H4 (cell line): Measurements from ENCODE around the gene RRAGB. TPM values are rescaled to one million over a fixed set of nuclear protein-coding genes. Genes with fewer than 3 reads are reported as not detected.
"Not testable (repeated sequence)": the region's sequence is repeated elsewhere in the genome, so short reads cannot be mapped to it uniquely, and the experiment has no call there.

ENCODE experiments used
- DNase-seq: peaks from one replicate; pipeline ENCODE4 v3.0.0-alpha.2; 2015; ENCODE audit warnings: low spot score
- total RNA-seq: library from RNA; depleted of rRNA; stranded (reverse); fragments of >200 nt; shearing (Covaris generic); gene quantifications from 2 replicates; pipeline ENCODE4 v1.2.3, GENCODE V29; 2014; rRNA removed

RRAGB gene
- total RNA-seq, 1 experiment from 2014 or later: 8.9 TPM

- not testable (repeated sequence) for DNase-seq
Measured at GRCh38 chrX:55774419-55774818, 56.9 kb downstream of the RRAGB start.

GRCh38 chrX:55777596-55777995 lies 60.0 kb downstream of the RRAGB start:
- no peak for DNase-seq

GRCh38 chrX:55778322-55778721 lies 60.8 kb downstream of the RRAGB start:
- DNase-seq: no peak

GRCh38 chrX:55783723-55784122 lies 66.2 kb downstream of the RRAGB start:
- DNase-seq: no peak

GRCh38 chrX:55787063-55787462 lies 69.5 kb downstream of the RRAGB start:
- DNase-seq: no peak

- no peak for DNase-seq
Measured at GRCh38 chrX:55787727-55788126, 70.2 kb downstream of the RRAGB start.

- DNase-seq: no peak
Measured at GRCh38 chrX:55794405-55794804, 76.9 kb downstream of the RRAGB start.

GRCh38 chrX:55796496-55796895 lies 78.9 kb downstream of the RRAGB start:
- no peak for DNase-seq

- no peak for DNase-seq
Measured at GRCh38 chrX:55801811-55802210, 84.3 kb downstream of the RRAGB start.

Other genes with a start within 250 kb of the RRAGB start
- 0.78 and 0.91 TPM in 2 replicates for gene USP51, start 227.9 kb upstream of the RRAGB start, total RNA-seq
- gene FOXR2, start 94.3 kb upstream of the RRAGB start, total RNA-seq: 7.5 and 8.1 TPM in 2 replicates